ENCODE results near the gene CACNB4. TPM values are rescaled to one million over a fixed set of nuclear protein-coding genes. Genes with fewer than 3 reads are reported as not detected.

The CACNB4 gene
- total RNA-seq, 2 experiments from 2014 or later, result 0.54 to 0.56 TPM

- Mint-ChIP-seq H3K4me1 (no peaks in the 10 kb centered on the region), H3K4me3 (no peak overlapping the region), H3K36me3 (no peaks in the 10 kb centered on the region), H3K27ac (no peak overlapping the region), H3K27me3 (no peaks in the 10 kb centered on the region), H3K9me3 (no peaks in the 10 kb centered on the region)
- DNase-seq, result no peak
Observed at GRCh38 chr2:152072011-152072410, 26.8 kb downstream of the CACNB4 start.

GRCh38 chr2:152071518-152071917 is 27.3 kb downstream of the CACNB4 start:
- H3K4me3 Mint-ChIP-seq, result no peak overlapping the region
- H3K27me3 Mint-ChIP-seq, result no peaks in the 10 kb centered on the region
- no peak overlapping the region for H3K27ac Mint-ChIP-seq
- H3K4me1 Mint-ChIP-seq, result no peaks in the 10 kb centered on the region
- DNase-seq, result no peak
- H3K9me3 Mint-ChIP-seq, result no peaks in the 10 kb centered on the region
- H3K36me3 Mint-ChIP-seq, result no peaks in the 10 kb centered on the region

- H3K4me3 Mint-ChIP-seq, result no peak overlapping the region
- H3K9me3 Mint-ChIP-seq, result no peaks in the 10 kb centered on the region
- no peak overlapping the region for H3K27ac Mint-ChIP-seq
- no peak for DNase-seq
- H3K27me3 Mint-ChIP-seq, result no peaks in the 10 kb centered on the region
- no peaks in the 10 kb centered on the region for H3K4me1 Mint-ChIP-seq
- no peaks in the 10 kb centered on the region for H3K36me3 Mint-ChIP-seq
Observed at GRCh38 chr2:152071092-152071491, 27.8 kb downstream of the CACNB4 start.

GRCh38 chr2:152068226-152068625 is 30.6 kb downstream of the CACNB4 start:
- no peak for DNase-seq
- peaks cover 8% of the 10 kb centered on the region for H3K27me3 Mint-ChIP-seq
- no peaks in the 10 kb centered on the region for H3K36me3 Mint-ChIP-seq
- H3K9me3 Mint-ChIP-seq, result no peaks in the 10 kb centered on the region
- H3K4me1 Mint-ChIP-seq, result no peaks in the 10 kb centered on the region
- H3K27ac Mint-ChIP-seq, result no peak overlapping the region
- no peak overlapping the region for H3K4me3 Mint-ChIP-seq

- no peak overlapping the region for H3K27ac Mint-ChIP-seq
- H3K4me1 Mint-ChIP-seq, result no peaks in the 10 kb centered on the region
- H3K4me3 Mint-ChIP-seq, result no peak overlapping the region
- peaks cover 8% of the 10 kb centered on the region for H3K27me3 Mint-ChIP-seq
- no peaks in the 10 kb centered on the region for H3K9me3 Mint-ChIP-seq
- H3K36me3 Mint-ChIP-seq, result no peaks in the 10 kb centered on the region
- DNase-seq, result no peak
Observed at GRCh38 chr2:152067823-152068222, 31.0 kb downstream of the CACNB4 start.

GRCh38 chr2:152065945-152066344 is 32.9 kb downstream of the CACNB4 start:
- H3K4me1 Mint-ChIP-seq, result no peaks in the 10 kb centered on the region
- H3K27me3 Mint-ChIP-seq, result peaks cover 14% of the 10 kb centered on the region
- H3K27ac Mint-ChIP-seq, result no peak overlapping the region
- H3K36me3 Mint-ChIP-seq, result no peaks in the 10 kb centered on the region
- no peak for DNase-seq
- H3K9me3 Mint-ChIP-seq, result no peaks in the 10 kb centered on the region
- no peak overlapping the region for H3K4me3 Mint-ChIP-seq

GRCh38 chr2:152064001-152064400 is 34.8 kb downstream of the CACNB4 start:
- no peak for DNase-seq

GRCh38 chr2:152063325-152063924 is 35.4 kb downstream of the CACNB4 start:
- Mint-ChIP-seq H3K27me3 (peaks cover 14% of the 10 kb centered on the region), H3K4me1 (no peaks in the 10 kb centered on the region), H3K36me3 (no peaks in the 10 kb centered on the region), H3K9me3 (no peaks in the 10 kb centered on the region), H3K4me3 (no peak overlapping the region), H3K27ac (no peak overlapping the region)
- no peak for DNase-seq

More at GRCh38 chr2:152064001-152064400, 34.8 kb downstream of the CACNB4 start:
- no peaks in the 10 kb centered on the region for H3K9me3 Mint-ChIP-seq
- no peak overlapping the region for H3K4me3 Mint-ChIP-seq
- peaks cover 14% of the 10 kb centered on the region for H3K27me3 Mint-ChIP-seq
- H3K36me3 Mint-ChIP-seq, result no peaks in the 10 kb centered on the region
- no peaks in the 10 kb centered on the region for H3K4me1 Mint-ChIP-seq
- no peak overlapping the region for H3K27ac Mint-ChIP-seq

- H3K9me3 Mint-ChIP-seq, result peaks cover 1% of the 10 kb centered on the region
- no peak overlapping the region for H3K27ac Mint-ChIP-seq
- no peak overlapping the region for H3K4me3 Mint-ChIP-seq
- DNase-seq, result no peak
- H3K4me1 Mint-ChIP-seq, result no peaks in the 10 kb centered on the region
- peaks cover 14% of the 10 kb centered on the region for H3K27me3 Mint-ChIP-seq
- H3K36me3 Mint-ChIP-seq, result no peaks in the 10 kb centered on the region
Observed at GRCh38 chr2:152062125-152063091, 36.4 kb downstream of the CACNB4 start.

- peaks cover 14% of the 10 kb centered on the region for H3K27me3 Mint-ChIP-seq
- H3K4me3 Mint-ChIP-seq, result no peak overlapping the region
- no peaks in the 10 kb centered on the region for H3K4me1 Mint-ChIP-seq
- H3K27ac Mint-ChIP-seq, result no peak overlapping the region
- H3K36me3 Mint-ChIP-seq, result no peaks in the 10 kb centered on the region
- no peak for DNase-seq
- peaks cover 1% of the 10 kb centered on the region for H3K9me3 Mint-ChIP-seq
Observed at GRCh38 chr2:152061383-152061782, 37.5 kb downstream of the CACNB4 start.

- Mint-ChIP-seq H3K4me1 (no peaks in the 10 kb centered on the region), H3K36me3 (no peaks in the 10 kb centered on the region), H3K27ac (no peak overlapping the region), H3K9me3 (peaks cover 1% of the 10 kb centered on the region), H3K27me3 (peaks cover 9% of the 10 kb centered on the region), H3K4me3 (no peak overlapping the region)
- DNase-seq, result no peak
Observed at GRCh38 chr2:152058655-152059054, 40.2 kb downstream of the CACNB4 start.

GRCh38 chr2:152056418-152056817 is 42.4 kb downstream of the CACNB4 start:
- Mint-ChIP-seq H3K36me3 (no peaks in the 10 kb centered on the region), H3K4me3 (no peak overlapping the region), H3K9me3 (peaks cover 1% of the 10 kb centered on the region), H3K4me1 (no peaks in the 10 kb centered on the region), H3K27ac (no peak overlapping the region), H3K27me3 (no peaks in the 10 kb centered on the region)
- no peak for DNase-seq

GRCh38 chr2:152055366-152056108 is 43.3 kb downstream of the CACNB4 start:
- no peak for DNase-seq
- peaks cover 1% of the 10 kb centered on the region for H3K9me3 Mint-ChIP-seq
- no peaks in the 10 kb centered on the region for H3K4me1 Mint-ChIP-seq
- no peak overlapping the region for H3K4me3 Mint-ChIP-seq
- no peaks in the 10 kb centered on the region for H3K36me3 Mint-ChIP-seq
- H3K27me3 Mint-ChIP-seq, result no peaks in the 10 kb centered on the region
- no peak overlapping the region for H3K27ac Mint-ChIP-seq

- Mint-ChIP-seq H3K4me1 (no peaks in the 10 kb centered on the region), H3K9me3 (peaks cover 1% of the 10 kb centered on the region), H3K27ac (no peak overlapping the region), H3K4me3 (no peak overlapping the region), H3K27me3 (peaks cover under 1% of the 10 kb centered on the region), H3K36me3 (no peaks in the 10 kb centered on the region)
- DNase-seq, result no peak
Observed at GRCh38 chr2:152054593-152054992, 44.3 kb downstream of the CACNB4 start.

GRCh38 chr2:152051436-152051835 is 47.4 kb downstream of the CACNB4 start:
- no peaks in the 10 kb centered on the region for H3K9me3 Mint-ChIP-seq

More at GRCh38 chr2:152051436-152051835, 47.4 kb downstream of the CACNB4 start:
- Mint-ChIP-seq H3K27ac (no peak overlapping the region), H3K4me1 (peaks cover 5% of the 10 kb centered on the region), H3K4me3 (no peak overlapping the region), H3K27me3 (peaks cover 4% of the 10 kb centered on the region), H3K36me3 (no peaks in the 10 kb centered on the region)
- no peak for DNase-seq

Data from activated naive CD8-positive, alpha-beta T cell treated with anti-CD3 and anti-CD28 coated beads for 36 hours (primary cell).